OCI-LY7 (cell line): Measurements from ENCODE around the gene DYNLRB1.
"Not testable (repeated sequence)": the region's sequence is repeated elsewhere in the genome, so short reads cannot be mapped to it uniquely, and the experiment has no call there.

Experiments
- CTCF ChIP-seq: fragments of 200-600 bp; sonication (generic); conservative IDR thresholded peaks from 2 replicates; pipeline ENCODE4 v1.5.1; 2014; ENCODE audit warnings: mild to moderate bottlenecking, antibody characterized with exemption, low read length, moderate library complexity, mixed read lengths
- EZH2phosphoT487 ChIP-seq: fragments of 200-600 bp; sonication (generic); IDR thresholded peaks from 2 replicates; pipeline ENCODE4 v1.6.1; 2018; ENCODE audit warnings: low read depth, borderline replicate concordance, mild to moderate bottlenecking, mixed run types, antibody characterized with exemption, low read length, moderate library complexity, mixed read lengths

- not testable (repeated sequence) for TF ChIP-seq CTCF, EZH2phosphoT487
Observed at GRCh38 chr20:34514034-34514433, 2.2 kb upstream of the DYNLRB1 start.
